ENCODE results near the gene FAM200B.
"Not testable (repeated sequence)": the region's sequence is repeated elsewhere in the genome, so short reads cannot be mapped to it uniquely, and the experiment has no call there.

FAM200B gene

DNA sequence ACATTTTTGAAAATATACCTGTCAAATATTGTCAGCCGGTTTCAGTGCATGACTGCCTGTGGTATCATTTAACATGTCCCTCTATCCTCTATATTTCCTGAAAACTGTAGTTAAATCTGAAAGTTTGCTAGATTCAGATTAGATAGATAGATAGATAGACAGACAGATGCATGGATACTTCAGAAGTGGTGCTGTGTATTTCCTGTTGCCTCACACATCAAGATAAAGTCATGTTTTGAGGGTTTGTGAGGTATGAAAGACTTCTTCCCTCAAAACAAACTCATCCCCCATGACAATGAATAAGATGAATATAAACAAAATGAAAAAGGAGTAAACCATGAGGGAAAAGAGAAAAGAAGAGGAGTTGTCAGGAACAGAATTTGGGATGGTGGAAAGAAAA, 15.2 kb downstream of the FAM200B start:
- no peak for DNase-seq (ENCODE audit: low spot score)

DNA sequence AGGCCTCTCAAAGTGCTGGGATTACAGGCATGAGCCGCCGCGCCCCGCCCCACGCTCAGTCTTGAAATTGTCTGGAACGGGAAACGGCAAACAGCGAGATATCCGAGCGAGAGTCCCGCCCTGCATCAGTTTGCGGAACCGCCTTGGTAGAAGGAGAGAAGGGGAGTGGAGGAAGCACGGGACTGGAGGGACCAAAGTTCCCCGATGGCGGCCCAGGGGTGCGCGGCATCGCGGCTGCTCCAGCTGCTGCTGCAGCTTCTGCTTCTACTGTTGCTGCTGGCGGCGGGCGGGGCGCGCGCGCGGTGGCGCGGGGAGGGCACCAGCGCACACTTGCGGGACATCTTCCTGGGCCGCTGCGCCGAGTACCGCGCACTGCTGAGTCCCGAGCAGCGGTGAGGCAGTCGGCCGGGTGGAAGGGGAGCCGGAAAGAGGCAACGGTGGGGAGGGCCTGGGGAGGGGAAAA, 21.3 kb downstream of the FAM200B start, which contains the start of gene BST1:
Gene BST1 (plus strand): TSS at position 125 of the 463 bp plus-strand sequence. CDS start 80 bp downstream, at position 205.
- DNase-seq (ENCODE audit: low spot score) = no peak

DNA sequence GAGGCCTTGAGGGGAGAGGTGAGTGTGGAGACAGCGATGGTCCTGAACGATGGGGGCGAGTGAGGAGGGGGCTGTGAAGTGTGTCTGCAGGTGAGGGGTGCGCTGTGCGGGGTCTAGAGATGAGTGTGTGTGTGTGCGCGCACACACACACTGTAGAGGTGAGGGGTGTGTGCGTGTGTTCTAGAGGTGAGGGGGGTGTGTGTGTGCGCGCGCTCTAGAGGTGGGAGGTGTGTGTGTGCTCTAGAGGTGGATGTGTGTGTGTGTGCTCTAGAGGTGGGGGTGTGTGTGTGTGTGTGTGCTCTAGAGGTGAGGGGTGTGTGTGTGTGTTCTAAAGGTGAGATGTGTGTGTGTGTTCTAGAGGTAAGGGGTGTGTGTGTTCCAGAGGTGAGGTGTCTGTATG, 21.8 kb downstream of the FAM200B start:
- no peak for DNase-seq (ENCODE audit: low spot score)

DNA sequence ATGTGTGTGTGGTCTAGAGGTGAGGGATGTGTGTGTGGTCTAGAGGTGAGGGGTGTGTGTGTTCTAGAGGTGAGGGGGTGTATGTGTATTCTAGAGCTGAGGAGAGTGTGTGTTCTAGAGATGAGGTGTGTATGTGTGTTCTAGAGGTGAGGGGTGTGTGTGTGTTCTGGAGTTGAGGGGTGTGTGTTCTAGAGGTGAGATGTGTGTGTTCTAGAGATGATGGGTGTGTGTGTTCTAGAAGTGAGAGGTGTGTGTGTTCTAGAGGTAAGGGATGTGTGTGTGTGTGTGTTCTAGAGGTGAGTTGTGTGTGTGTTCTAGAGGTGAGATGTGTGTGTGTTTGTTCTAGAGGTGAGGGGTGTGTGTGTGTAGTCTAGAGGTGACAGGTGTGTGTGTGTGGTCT, 22.5 kb downstream of the FAM200B start:
- DNase-seq (ENCODE audit: low spot score) = no peak

DNA sequence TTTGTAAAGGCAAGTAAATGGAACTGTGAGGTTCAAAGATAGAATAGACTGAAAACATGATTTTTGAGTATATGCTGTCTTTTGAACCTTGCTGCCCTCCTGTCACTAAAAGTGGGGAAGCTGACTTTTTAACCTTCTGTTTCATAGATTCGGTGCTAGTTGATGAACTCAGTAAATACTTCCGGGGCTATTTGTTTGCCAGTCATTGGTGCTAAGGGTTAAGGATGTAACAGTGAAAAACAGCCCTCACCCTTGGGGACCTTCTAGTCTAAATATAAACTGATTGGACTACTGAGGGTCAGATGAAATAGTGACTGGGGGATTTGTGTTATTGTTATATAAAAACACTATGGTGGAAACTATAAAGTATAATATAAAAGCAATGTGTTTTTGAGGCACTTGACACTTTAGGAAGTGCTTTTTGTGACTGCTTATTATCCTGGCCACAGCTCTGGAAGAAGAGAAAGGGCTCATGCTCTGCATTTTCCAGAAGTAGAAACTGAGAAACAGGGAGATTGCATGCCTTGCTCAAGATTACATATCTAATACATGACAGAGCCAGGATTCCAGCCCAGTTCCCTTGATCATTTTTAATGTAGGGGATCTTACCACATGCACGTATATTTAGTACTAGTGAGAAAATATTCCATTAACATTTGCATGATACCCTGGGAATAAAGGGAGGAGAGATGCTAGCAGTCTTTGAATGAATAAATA, 25.2 kb downstream of the FAM200B start:
- no peak for DNase-seq (ENCODE audit: low spot score)

DNA sequence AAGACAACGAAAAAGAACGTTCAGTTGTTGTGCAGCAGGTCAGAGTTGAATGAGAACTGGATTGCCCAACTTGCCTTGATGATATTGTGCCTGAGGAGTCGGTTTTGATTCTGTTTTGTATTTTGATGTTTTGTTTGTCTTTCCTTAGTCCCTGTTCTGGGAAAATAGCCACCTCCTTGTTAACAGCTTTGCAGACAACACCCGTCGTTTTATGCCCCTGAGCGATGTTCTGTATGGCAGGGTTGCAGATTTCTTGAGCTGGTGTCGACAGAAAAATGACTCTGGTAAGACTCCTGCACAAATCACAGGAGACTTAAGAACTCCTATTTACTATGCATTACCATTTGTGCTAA, 25.7 kb downstream of the FAM200B start:
- DNase-seq (ENCODE audit: low spot score) = no peak

DNA sequence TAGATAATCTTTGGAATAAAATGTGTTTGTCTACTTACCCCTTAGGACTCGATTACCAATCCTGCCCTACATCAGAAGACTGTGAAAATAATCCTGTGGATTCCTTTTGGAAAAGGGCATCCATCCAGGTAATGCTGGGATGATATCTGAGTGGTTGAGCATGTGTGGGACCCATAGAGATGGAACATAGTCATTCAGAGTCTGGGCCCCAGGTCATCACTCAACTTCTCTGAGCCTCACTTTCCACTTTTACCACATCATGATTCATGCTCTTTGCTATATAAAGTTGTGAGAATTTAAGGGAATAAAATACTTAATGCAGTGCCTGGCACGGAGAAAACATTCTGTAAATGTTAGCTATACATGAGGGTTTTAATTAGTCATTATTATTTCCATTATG, 30.1 kb downstream of the FAM200B start:
- no peak for DNase-seq (ENCODE audit: low spot score)

DNA sequence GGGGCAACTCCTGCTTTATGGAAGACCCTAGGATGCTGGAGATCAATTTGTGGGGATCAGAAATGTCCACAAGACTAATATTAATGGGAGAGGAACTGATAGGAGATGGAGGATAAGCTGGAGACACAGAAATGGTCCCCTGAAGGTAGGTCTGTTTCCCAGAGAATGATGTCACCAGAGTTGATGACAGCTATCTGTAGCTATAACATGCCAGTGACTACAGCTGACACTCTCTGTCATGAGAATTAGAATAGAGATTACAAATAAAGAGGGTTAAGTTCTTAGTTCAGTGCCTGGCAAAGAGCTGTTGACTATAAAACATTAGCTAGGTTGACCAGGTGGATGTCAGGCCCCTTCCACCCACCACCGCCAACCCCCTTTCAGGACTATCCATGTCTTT, 30.6 kb downstream of the FAM200B start:
- DNase-seq (ENCODE audit: low spot score) = no peak

DNA sequence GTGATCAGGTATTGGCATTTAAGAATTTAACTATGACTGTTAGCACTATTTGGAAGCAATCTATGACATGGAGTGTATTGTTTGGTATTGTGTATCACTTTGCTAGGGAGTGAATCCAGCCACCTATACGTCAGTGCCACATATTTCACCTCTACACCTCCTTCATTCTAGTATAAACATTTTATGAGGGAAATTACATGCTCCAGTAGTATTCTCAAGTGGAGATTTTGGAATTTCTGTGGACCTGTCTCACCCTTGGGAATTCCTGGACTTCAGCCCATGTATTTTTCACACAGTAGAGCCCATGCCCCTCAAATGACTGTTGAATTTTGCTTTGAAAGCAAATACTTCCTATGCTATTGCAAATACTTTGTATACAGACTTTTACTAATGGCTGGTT, 32.5 kb downstream of the FAM200B start:
- no peak for DNase-seq (ENCODE audit: low spot score)

DNA sequence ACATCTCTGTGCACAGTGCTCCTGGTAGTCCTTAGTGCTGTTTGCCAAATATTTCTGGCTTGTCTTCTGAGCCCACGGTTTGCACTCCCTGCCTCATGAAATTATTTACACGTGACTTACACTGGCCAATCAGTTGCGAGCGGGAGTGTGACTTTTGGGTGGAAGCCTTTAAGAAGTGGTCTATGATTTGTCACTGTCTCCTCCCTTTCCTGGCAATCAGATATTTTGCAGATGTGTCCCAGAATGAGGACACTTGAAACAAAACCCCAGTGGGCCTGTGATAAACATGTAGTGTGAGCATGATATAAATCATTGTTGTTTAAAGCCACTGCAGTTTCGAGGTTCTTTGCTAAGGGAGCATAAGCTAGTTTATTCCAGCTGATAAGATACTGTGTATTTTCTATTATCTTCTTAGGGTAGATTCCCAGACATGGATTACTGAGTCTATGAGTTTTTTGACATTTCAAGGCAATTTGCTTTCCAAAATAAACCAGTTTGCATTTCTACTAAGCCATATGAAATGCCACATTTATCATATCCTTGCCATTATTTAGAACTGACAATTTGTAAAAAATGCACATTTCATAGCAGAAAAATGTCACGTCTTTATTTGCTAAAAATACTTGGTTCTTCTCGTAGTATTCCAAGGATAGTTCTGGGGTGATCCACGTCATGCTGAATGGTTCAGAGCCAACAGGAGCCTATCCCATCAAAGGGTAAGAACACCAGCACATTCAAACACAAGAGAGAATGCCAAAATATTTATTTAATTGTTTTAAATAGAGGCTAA, 33.2 kb downstream of the FAM200B start:
- no peak for DNase-seq (ENCODE audit: low spot score)

DNA sequence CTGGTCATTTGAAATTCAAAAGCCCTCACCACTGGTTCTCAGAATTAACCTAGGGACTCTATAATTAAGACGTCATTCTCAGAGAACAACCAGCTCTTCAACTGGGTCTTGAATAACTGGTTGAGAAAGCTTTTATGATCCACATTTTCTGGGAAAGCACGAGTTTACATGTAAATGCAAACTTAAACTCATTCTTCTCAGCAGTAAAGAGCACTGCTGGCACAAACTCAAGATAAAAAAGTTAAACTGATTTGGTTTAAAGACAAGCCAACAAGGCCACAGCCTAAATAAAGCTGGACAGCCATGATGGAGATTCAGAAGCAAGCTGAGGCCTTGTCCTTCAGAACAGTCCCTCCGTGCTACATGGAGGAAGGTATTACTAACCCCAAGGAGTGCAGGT, 34.5 kb downstream of the FAM200B start:
- DNase-seq (ENCODE audit: low spot score) = no peak

DNA sequence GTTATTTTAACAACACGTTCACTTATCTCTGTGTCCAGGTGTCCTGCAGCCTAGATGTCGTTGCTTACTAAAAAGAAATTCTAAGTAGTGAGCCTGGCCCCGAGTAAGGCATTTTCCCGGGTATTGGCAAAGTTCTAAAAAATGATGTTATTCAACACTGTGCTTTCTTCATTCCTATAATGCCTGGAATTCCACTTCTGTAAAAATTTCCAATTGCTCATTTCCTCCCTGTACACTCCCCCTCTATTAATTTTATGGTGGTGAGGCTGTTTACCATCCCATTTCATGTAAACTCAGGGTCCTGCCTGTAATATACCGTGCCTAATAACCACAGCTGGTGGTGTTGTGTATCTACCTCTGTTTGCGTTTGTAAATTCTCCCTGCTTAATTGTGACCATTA, 35.5 kb downstream of the FAM200B start:
- no peak for DNase-seq (ENCODE audit: low spot score)

DNA sequence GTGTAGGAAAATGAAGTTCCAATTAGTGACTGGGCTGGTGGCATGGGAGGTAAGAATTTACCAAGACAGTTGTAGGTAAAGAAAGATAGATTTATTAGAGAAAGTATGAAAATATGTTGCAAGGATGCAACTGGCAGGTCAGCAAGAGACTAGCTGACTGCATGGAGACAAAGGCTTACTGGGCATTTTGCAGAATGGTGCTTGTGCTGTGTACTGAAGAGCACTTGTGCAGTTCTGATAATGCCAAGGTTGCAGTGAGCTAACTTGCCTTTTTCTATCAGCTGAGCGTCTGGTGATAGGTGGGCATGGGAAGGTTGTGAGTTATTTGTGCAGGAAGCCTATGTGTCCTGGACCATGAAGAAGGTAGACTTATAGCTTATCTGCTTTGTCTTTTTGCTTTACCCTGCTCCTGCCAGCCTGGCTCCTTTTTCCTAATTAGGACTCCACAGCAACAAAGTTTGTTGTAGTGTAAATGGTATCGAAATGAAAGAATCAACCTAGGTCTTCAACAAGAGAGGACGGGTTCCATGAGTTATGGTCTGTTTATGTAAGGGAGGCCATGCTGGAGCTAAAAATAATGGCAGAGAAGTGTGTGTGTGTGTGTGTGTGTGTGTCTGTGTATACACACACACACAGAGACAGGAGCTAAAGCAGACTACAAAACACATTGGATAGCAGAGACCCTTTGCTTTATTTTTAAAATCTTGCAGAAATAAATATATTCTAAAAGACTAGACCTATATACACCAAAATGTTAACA, 36.2 kb downstream of the FAM200B start:
- DNase-seq (ENCODE audit: low spot score) = no peak

DNA sequence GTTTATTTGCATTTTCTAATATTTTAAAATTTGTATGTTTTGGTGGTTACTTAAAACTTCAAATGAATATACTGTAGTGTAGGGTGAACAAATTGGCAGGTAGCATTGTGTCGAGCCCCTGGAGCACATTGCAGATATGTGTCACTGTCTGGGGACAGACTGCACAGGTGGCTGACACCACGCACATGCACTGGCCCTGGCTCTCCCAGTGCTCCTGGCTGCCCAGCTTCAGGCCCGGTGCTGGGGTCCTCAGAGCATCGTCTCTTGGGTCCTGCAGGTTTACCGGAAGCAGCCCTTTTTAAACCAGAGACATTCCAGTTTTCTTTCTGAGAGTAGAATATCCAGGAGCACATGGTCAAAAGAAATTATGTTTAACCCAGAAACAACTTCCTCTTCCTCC, 36.8 kb downstream of the FAM200B start:
- no peak for DNase-seq (ENCODE audit: low spot score)

DNA sequence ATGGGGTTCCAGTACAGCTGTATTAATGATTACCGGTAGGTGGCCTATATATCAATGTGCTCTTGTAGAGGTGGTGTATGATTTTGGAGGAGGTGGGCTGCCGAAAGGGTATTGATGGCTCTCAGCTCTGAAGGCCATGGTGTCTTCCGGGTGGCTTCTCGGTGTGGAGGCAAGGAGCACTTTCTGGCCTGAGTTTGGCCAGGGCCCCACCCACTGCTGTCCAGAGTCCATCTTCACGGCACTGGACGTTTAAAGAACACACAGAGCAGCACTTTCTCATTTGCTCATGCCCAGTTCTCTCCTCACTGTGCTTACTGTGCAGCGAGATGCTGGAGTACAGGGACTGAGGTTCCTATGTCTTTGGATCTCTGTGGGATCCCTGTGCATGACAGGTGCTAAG, 37.3 kb downstream of the FAM200B start:
- DNase-seq (ENCODE audit: low spot score) = no peak

DNA sequence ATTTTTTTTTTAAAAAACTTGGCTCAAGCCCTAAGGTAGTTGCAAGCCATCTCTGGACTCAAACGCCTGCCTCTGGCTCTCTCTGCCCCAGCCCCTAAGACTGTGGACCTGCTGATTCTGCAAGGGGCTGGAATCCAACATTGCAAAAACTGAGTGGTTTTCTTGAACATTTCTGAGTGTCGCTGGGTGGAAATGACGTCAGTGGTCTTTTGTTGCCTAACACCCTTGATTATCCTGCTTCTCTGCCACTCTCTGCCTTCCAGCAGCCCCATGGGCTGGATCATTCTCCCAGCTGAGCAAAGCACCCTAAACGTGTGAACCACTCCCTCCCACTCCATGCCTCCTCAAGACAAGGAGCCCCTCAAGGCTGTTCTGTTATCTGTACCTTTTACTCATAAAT, 37.9 kb downstream of the FAM200B start:
- DNase-seq (ENCODE audit: low spot score) = no peak

DNA sequence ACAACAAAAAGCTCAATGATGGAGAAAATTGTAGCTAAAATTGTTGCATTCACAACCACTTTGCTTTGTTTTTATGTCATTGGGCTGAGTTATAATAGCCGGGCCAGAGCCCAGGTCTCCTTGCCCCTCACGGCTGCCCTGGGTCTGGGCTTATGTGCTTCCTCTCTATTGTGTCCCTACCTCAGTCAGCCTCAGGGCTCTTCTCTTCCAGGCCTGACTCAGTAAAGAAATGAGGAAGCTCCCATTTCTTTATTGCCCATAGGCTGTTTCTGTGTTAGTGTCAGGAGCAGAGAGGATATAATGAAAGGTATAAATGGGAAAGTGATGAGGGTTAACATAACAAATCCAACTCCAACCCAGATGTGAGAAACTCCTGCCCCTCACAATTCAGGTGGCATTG, 39.2 kb downstream of the FAM200B start:
- DNase-seq (ENCODE audit: low spot score) = no peak

DNA sequence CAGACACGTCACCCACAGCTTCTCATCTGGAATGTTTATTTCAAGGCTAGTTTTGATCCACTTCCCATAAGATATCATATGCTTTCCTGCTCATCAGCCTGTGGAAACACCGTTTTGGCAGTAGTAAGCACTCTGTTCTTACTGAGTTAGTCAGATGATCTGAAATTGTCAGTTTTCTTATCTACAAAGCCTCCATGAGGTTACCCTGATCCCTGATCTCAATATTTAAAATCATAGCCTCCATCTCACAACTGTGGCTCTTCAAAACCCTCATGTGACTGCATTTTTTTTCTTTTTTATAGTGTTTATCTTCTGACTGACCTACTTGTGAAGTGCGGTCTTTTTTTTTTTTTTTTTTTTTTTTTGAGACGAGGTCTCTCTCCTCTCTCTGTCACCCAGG, 44.0 kb downstream of the FAM200B start:
- no peak for DNase-seq (ENCODE audit: low spot score)

DNA sequence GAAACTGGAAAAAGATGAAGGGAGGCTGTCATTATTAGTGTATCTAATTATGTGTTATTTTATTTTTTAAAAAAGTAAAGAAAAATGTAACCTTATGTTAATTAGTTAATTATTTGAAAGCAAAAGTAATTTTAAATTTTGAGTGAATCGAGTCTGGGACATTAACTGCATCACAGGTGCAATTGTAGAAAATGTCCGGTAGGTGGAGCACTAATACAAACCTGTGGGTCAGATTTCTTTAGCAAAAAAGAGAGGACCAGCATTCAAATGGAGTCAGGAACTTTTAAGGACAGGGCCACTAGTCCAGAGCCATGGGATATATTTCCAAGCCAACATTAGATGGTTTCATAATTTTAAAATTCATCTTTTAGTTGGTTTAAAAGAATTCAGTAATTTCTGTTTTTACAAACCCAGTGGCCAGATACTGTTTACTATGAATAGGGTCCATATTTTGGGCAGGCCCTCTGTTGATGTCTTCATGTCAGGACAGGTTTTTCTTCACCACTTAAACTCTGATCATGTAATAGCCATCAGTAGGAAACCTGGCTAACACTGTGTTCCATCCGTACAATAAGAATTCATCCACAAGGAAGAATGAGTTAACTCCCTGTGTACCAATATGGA, 48.4 kb downstream of the FAM200B start:
- peak; percentile 74 for DNase-seq (ENCODE audit: low spot score)

DNA sequence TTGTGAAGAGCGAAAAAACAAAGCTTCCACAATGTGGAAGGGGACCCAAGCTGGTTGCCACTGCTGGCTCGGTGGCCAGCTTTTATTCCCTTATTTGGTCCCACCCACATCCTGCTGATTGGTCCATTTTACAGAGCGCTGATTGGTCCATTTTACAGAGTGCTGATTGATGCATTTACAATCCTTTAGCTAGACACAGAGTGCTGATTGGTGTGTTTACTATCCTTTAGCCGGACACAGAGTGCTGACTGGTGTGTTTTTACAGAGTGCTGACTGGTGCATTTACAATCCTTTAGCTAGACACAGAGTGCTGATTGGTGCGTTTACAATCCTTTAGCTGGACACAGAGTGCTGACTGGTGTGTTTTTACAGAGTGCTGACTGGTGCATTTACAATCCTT, 51.4 kb downstream of the FAM200B start:
- not testable (repeated sequence) for DNase-seq (ENCODE audit: low spot score)

DNA sequence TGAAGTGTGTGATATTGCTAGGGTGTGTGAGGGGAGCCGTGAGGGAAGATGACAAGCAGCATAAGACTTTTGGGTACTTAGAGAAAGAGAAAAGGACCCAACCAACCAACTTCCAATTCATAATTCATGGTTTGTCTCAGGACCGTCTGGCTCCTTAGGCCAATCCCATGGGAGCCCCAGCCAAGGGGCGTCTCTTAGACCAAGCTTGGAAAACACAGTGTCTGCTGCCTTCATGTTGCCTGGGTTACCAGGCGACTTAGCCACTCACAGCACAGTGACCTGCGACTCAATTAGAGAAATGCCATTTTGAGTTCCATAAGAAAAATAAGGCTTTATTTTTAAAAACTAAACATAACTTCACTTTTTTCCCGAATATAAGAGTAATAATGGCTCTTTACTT, 53.9 kb downstream of the FAM200B start:
- no peak for DNase-seq (ENCODE audit: low spot score)

DNA sequence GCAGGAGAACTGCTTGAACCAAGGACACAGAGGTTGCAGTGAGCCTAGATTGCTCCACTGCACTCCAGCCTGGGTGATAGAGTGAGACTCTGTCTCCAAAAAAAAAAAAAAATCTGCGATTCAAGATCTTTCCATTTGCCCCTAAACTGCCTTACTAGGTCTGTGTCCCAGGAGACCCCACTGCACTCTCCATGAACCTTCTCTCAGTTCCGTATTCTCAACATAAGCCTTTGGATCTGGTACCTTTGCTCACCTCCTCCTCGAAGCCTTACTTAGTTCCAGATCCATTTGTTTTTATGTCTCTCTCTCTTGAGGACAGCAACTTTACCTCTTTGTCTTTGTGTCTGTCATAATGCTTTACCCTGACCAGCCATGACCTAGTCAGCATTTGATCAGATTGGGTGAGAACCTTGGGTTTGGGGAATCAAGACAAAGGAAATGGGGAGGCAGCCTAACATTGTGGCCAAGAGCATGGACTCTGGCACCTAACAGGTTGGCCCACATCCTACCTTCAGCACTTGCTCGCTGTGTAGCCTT, 55.0 kb downstream of the FAM200B start:
- DNase-seq (ENCODE audit: low spot score) = no peak

Data from pons (tissue), 1 donor.